ENCODE measurements around the gene KCNRG.
"Not testable (repeated sequence)": the region's sequence is repeated elsewhere in the genome, so short reads cannot be mapped to it uniquely, and the experiment has no call there.

KCNRG gene

DNA sequence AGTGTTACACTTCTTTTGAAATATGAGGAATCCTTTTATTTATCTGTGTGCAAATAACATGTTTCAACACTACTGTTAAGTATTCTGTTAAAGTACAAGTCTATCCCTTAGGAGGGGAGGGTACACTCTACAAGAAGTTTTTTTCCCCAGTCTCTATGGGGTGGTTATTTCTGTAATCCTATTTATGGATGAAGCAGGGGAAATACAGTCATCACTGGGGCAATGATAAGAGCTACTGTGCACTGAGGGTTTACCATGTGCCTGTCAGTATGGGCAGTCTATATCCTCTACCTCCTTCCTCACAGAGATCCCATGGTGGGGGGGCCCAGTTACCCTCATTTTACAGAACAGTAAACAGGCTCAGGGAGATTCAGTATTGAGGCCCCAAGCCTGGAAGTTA, 35.0 kb upstream of the KCNRG start:
- ChIA-PET POLR2A (no interaction called here), CTCF (interaction anchor here (1.2 to 4.3 kb wide), 3 partner anchors 12 to 932 kb away, joined by 4 to 18 read pairs (median 10); partner anchors contain the start of gene TRIM13)
- TF ChIP-seq, protein P1, sequence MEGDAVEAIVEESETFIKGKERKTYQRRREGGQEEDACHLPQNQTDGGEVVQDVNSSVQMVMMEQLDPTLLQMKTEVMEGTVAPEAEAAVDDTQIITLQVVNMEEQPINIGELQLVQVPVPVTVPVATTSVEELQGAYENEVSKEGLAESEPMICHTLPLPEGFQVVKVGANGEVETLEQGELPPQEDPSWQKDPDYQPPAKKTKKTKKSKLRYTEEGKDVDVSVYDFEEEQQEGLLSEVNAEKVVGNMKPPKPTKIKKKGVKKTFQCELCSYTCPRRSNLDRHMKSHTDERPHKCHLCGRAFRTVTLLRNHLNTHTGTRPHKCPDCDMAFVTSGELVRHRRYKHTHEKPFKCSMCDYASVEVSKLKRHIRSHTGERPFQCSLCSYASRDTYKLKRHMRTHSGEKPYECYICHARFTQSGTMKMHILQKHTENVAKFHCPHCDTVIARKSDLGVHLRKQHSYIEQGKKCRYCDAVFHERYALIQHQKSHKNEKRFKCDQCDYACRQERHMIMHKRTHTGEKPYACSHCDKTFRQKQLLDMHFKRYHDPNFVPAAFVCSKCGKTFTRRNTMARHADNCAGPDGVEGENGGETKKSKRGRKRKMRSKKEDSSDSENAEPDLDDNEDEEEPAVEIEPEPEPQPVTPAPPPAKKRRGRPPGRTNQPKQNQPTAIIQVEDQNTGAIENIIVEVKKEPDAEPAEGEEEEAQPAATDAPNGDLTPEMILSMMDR (IDR thresholded peaks at IDR 0.05; ENCODE audit: control extremely low read depth, extremely low read depth, low read depth, missing control alignments) = no peak
- no peak for DNase-seq (ENCODE audit: extremely low spot score)

DNA sequence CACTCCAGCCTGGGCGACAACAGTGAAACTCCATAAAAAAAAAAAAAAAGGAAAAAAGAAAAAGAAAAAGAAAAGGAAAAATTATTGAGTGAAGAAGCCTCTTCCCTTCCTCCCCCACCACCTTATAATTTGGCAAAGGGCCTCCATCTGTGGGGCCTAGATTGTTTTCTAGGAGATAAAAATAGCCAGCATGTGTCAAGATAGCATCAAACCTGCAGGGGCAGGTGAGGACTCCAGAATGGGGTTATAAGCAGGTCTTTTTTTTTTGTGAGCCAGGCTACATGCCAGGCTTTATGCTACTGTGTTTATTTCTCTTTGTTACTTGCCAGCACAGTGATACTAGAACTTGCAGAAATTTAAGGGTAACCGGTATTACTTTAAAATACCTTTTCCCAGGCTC, 30.1 kb upstream of the KCNRG start:
- TF ChIP-seq, protein P1 (IDR thresholded peaks at IDR 0.05; ENCODE audit: control extremely low read depth, extremely low read depth, low read depth, missing control alignments) = no peak
- POLR2A ChIA-PET = no interaction called here
- no peak for DNase-seq (ENCODE audit: extremely low spot score)
- CTCF ChIA-PET = interaction anchor here (0.6 to 5.4 kb wide), 4 partner anchors 9 to 558 kb away, joined by 3 to 29 read pairs (median 3); partner anchors contain the start of gene TRIM13

DNA sequence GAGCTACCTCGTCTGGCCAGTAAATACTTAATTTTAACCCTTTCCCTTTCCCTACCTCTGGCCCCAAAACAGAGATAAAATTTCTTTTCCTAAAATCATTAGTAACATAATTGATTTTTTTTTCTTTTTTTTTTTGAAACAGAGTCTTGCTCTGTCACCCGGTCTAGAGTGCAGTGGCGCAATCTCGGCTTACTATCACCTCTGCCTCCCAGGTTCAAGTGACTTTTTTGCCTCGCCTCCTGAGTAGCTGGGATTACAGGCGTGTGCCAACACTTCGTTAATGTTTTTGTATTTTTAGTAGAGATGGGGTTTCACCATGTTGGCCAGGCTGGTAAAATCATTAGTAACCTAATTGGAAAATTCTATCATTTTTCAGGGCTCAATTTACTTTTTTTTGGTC, 28.8 kb upstream of the KCNRG start:
- ChIA-PET CTCF (interaction anchor here (0.9 to 5.4 kb wide), 3 partner anchors 10 to 50 kb away, joined by 3 to 29 read pairs (median 6); partner anchors contain the start of genes SPRYD7 and TRIM13), POLR2A (no interaction called here)
- no peak for DNase-seq (ENCODE audit: extremely low spot score)
- TF ChIP-seq, protein P1 (IDR thresholded peaks at IDR 0.05; ENCODE audit: control extremely low read depth, extremely low read depth, low read depth, missing control alignments) = no peak

DNA sequence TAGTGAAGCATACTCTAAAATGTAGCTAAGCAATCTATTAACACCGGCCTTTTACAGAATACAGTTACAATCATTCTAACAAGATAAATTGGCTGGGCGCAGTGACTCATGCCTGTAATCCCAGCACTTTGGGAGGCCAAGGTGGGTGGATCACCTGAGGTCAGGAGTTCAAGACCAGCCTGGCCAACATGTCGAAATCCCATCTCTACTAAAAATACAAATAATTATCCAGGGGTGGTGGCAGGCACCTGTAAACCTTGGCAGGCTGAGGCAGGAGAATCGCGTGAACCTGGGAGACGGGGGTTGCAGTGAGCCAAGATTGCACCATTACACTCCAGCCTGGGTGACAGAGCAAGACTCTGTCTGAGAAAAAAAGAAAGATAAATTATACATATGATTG, 24.6 kb upstream of the KCNRG start:
- CTCF ChIA-PET = interaction anchor here (0.8 to 5.4 kb wide), 3 partner anchors 14 to 54 kb away, joined by 3 to 29 read pairs (median 6); partner anchors contain the start of gene SPRYD7
- POLR2A ChIA-PET; DNase-seq (ENCODE audit: extremely low spot score): not testable (repeated sequence)

DNA sequence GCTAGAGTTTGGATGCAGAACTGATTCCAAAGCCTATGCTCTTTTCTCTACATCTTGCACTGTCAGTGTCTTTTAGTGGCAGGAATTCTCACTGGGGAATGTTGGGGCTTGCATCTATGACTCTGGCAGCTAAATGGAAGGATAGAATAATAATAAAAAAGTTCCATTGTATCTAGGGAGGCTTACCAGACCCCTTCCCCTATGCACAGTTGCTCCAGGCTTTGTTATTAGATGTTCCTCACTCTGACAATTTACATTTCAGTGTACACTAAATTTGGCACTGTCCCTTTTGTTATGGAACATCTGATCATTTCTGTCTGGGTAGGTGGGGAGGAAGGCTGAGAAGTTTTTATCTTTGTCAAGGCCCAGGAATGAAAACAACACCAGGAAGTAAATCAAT, 22.1 kb upstream of the KCNRG start:
- DNase-seq (ENCODE audit: extremely low spot score) = no peak
- ChIA-PET POLR2A (no interaction called here), CTCF (interaction anchor here (1.4 to 2.3 kb wide), 4 partner anchors 10 to 919 kb away, joined by 3 to 9 read pairs (median 6); no protein-coding TSS in a partner anchor)
- TF ChIP-seq, protein P1 (IDR thresholded peaks at IDR 0.05; ENCODE audit: control extremely low read depth, extremely low read depth, low read depth, missing control alignments) = no peak

DNA sequence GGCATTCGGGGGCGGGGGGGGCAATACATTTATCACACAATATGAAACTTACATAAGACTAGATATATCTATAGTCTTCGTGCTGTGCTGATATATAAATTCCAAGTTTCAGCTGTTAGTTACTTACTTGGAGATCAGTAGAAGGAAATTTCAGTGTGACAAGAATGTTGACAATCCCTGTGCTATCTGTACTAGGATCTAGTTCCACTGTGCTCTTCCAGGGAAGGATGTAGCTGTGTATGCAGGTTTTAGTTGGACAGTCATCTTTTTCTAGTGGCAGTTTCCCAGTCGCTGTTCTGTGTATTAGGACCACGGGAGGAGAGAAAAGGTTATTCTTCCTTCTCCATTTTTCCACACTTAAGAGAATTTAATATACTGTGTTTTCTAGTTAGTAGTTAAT, 21.6 kb upstream of the KCNRG start:
- ChIA-PET CTCF (interaction anchor here (1.7 to 2.3 kb wide), 3 partner anchors 11 to 918 kb away, joined by 6 to 11 read pairs (median 6); no protein-coding TSS in a partner anchor), POLR2A (no interaction called here)
- DNase-seq (ENCODE audit: extremely low spot score) = no peak
- TF ChIP-seq, protein P1 (IDR thresholded peaks at IDR 0.05; ENCODE audit: control extremely low read depth, extremely low read depth, low read depth, missing control alignments) = no peak

DNA sequence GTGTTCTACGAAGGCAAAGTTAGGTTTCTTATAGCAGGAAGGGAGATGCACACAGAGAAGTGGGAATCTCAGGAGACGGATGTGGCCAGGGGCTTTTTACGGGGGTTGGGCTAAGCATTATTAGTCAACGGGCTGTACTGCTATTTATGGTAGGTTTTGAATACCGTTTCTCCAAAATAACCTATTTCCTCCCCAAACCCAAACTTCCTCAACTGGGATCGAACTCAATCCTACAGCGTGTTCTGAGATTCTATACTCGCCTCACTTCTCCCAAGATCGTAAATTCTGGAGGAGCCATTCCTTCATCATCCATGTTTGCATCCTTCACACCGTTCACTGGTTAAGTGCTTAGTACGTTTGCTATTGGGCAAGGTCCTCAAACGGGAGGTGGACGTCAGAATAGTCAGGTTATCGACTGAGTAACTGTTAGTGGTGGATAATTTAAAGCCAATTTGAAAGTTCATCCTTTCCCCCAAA, 19.6 kb upstream of the KCNRG start:
- ChIA-PET CTCF (interaction anchor here (0.6 to 2.3 kb wide), 3 partner anchors 18 to 86 kb away, joined by 4 to 27 read pairs (median 18); no protein-coding TSS in a partner anchor), POLR2A (no interaction called here)
- no peak for DNase-seq (ENCODE audit: extremely low spot score)
- TF ChIP-seq, protein P1 (IDR thresholded peaks at IDR 0.05; ENCODE audit: control extremely low read depth, extremely low read depth, low read depth, missing control alignments) = no peak
